Transverse colon (tissue), 4 donors: ENCODE data around the gene DNAL4.

Experiments used
- CTCF ChIP-seq, 5 experiments: fragments of 200-600 bp in 3 of 5; fragments of 450-650 bp in 2 of 5; sonication (generic) in 3 of 5; IDR thresholded peaks; 1 replicate in 2 of 5; 2 replicates in 3 of 5; pipeline ENCODE4 v1.5.1; 2016 to 2017; ENCODE audit warnings: antibody characterized with exemption in 5 of 5, inconsistent platforms in 3 of 5, mild to moderate bottlenecking in 2 of 5, moderate library complexity in 1 of 5
- EP300 ChIP-seq: sonication (generic); formaldehyde crosslinking; IDR thresholded peaks from one replicate; pipeline ENCODE4 v1.6.1; 2017; ENCODE audit warnings: antibody characterized with exemption, low read depth
- POLR2A ChIP-seq: fragments of 450-650 bp; IDR thresholded peaks from one replicate; pipeline ENCODE4 v1.6.1; 2016; ENCODE audit warnings: antibody characterized with exemption, mild to moderate bottlenecking, moderate library complexity
- POLR2AphosphoS5 ChIP-seq, 3 donors: sonication (generic); formaldehyde crosslinking; IDR thresholded peaks; one replicate each; pipeline ENCODE4 v1.6.1; 2016; ENCODE audit warnings: antibody characterized with exemption in 3 of 3

DNA sequence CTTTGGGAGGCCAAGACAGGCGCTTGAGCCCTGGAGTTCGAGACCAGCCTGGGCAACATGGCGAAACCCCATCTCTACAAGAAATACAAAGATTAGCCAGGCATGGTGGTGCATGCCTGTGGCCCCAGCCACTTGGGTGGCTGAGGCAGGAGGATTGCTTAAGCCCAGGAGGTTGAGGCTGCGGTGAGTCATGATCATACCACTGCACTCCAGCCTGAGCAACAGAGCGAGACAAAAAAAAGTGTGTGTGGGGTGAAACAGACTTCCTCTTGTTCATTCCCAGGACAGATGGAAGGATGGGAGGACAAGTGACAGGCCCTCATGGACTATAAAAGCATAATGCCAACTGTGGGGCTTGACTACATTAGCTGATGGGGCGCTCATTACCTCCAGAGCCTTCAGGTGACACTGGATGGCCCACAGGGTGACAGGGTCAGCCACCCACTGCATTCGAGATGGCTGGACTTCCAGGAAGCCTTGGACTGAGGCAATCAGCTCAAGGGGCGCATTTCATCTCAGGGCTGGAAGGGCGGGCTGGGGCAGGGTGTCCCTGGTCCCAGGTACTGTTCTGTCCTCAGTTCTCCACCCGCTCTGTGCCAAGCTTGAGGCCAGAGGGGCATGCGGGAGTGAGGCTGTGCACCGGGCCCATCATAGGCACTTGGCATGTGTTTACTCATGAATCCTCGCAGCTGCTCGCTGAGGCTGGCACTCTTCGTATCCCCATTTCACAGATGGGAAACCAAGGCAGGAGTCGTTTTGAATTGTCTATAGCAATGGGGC, 37.4 kb upstream of the DNAL4 start:
- TF ChIP-seq CTCF (IDR thresholded peaks at IDR 0.05) (no peak), POLR2A (no peak), EP300 (no peak), POLR2AphosphoS5 (IDR thresholded peaks at IDR 0.05) (no peak)
